ENCODE data around the gene UTP4. TPM values are rescaled to one million over a fixed set of nuclear protein-coding genes. Genes with fewer than 3 reads are reported as not detected.

UTP4 gene
- total RNA-seq, result 10 to 100 TPM; 11.4 to 29.6 TPM

DNA sequence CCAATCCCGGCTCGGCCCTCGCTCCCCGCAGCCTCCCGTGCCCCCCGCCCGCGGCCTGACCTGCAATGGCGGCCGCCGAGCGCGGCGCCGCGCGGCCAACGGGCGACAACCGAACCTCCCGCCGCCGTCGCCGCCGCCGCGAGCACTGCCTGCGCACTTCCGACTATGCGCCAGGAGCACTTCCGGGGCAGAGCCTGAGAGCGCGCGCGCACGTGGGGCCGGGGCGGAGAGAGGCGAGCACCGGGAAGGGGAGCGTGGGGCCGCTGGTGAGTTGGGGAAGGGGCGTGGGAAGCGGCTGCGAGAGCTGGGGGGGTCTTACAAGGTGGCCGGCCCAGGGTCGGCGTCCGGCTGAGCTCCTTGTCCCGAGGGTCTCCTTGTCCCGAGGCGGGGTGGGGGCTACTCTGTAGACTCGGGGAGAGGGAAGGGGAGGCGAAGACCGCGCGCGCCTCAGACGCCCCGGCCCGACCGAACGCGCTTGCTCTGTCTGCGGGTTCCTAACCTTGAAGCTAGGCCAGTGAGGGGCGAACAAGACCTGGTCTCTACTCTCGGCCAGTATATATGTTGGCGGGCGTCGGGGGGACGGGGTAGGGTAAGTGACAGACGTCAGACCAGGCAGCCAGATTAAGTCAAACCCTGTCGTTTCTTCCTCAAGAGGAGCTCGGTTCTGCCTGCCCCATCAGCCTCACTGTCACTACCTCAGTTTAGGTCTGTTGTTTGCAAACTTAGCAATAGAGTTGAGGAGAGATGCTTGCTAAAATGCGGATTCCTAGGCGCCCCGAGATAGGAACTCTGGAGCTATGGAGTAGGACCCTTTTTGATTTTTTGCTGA is at the start of gene UTP4, which contains the start of gene CHTF8:
Gene UTP4 (plus strand): TSS at position 226 of the 829 bp plus-strand sequence. CDS start 811 bp downstream, outside the sequence.
Gene CHTF8 (minus strand): TSS at position 165 of the 829 bp plus-strand sequence. CDS start 11,130 bp downstream, outside the sequence.
- no peaks in the 10 kb centered on the region for H3K27me3 ChIP-seq
- H3K36me3 ChIP-seq, result peaks cover 5% of the 10 kb centered on the region
- TF ChIP-seq, protein P1, sequence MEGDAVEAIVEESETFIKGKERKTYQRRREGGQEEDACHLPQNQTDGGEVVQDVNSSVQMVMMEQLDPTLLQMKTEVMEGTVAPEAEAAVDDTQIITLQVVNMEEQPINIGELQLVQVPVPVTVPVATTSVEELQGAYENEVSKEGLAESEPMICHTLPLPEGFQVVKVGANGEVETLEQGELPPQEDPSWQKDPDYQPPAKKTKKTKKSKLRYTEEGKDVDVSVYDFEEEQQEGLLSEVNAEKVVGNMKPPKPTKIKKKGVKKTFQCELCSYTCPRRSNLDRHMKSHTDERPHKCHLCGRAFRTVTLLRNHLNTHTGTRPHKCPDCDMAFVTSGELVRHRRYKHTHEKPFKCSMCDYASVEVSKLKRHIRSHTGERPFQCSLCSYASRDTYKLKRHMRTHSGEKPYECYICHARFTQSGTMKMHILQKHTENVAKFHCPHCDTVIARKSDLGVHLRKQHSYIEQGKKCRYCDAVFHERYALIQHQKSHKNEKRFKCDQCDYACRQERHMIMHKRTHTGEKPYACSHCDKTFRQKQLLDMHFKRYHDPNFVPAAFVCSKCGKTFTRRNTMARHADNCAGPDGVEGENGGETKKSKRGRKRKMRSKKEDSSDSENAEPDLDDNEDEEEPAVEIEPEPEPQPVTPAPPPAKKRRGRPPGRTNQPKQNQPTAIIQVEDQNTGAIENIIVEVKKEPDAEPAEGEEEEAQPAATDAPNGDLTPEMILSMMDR (IDR thresholded peaks at IDR 0.05), result no peak
- H3K4me1 ChIP-seq, result peaks cover 0 to 28% of the 10 kb centered on the region in 2 donors
- no peaks in the 10 kb centered on the region for H3K9me3 ChIP-seq
- DNase-seq (ENCODE audit: low spot score), result peak; percentile 83
- peak within 1 kb of the TSS; percentile 83 to 92 for H3K27ac ChIP-seq
- H3K4me3 ChIP-seq, result peak within 1 kb of the TSS; percentile 66 to 95

DNA sequence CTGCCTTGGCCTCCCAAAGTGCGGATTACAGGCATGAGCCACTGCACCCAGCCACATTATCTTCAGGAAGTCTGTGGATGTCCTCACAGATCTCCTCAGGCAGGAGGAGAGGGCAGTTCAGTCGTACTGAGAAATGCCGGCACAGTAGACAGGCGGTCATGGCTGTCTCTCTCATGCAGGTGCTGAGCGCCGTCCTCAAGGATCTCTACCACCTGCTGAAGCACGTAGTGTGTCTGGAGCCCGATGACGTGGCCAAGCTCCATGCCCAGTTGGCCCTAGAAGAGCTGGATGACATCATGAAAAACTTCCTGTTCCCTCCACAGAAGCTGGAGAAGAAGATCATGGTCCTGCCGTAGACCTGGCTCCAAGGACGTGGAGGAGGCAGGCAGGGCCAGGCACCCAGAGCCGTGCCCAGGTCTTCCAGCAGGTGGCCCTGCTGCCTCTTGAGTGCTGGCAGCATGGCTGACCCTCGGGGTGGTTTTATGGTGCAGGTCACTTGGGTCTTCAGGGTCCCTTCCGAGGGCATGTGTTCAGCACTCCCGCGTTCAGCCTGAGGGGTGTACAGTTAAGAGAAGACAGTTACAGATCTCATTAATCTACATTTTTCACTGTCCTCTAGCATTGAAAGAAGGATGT is 49.0 kb upstream of the UTP4 start:
- TF ChIP-seq, protein P1 (IDR thresholded peaks at IDR 0.05), result no peak
- no peak for DNase-seq (ENCODE audit: low spot score)

DNA sequence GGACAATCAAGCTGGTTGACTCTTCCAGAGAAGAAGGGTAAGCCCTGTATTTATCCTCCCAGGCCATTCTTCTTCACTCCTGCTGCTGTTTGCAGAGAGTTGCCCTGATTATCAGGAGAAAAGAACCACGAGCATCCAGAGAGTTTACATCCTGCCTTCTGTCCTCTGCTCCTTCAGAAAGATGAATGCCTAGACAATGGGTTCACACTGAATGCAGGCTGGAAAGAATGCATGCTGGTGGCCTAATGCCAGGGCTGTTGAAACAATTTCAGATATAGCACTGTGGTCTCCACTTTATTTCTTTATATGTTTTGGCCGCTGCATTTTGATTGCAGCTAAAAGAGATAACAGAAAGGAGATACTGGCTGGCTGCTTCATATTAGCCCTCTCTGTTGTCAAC is 48.2 kb upstream of the UTP4 start:
- TF ChIP-seq, protein P1 (IDR thresholded peaks at IDR 0.05), result no peak
- Histone ChIP-seq H3K27ac (no peak overlapping the region), H3K4me3 (no peak overlapping the region), H3K36me3 (no peaks in the 10 kb centered on the region), H3K27me3 (no peaks in the 10 kb centered on the region), H3K4me1 (peaks cover 0 to 7% of the 10 kb centered on the region in 2 donors), H3K9me3 (no peaks in the 10 kb centered on the region)
- DNase-seq (ENCODE audit: low spot score), result no peak

More for the DNA sequence above, 49.0 kb upstream of the UTP4 start:
- no peak overlapping the region for H3K4me3 ChIP-seq
- no peaks in the 10 kb centered on the region for H3K9me3 ChIP-seq
- no peaks in the 10 kb centered on the region for H3K36me3 ChIP-seq
- no peak overlapping the region for H3K27ac ChIP-seq
- no peaks in the 10 kb centered on the region for H3K27me3 ChIP-seq
- H3K4me1 ChIP-seq, result peaks cover 0 to 7% of the 10 kb centered on the region in 2 donors

DNA sequence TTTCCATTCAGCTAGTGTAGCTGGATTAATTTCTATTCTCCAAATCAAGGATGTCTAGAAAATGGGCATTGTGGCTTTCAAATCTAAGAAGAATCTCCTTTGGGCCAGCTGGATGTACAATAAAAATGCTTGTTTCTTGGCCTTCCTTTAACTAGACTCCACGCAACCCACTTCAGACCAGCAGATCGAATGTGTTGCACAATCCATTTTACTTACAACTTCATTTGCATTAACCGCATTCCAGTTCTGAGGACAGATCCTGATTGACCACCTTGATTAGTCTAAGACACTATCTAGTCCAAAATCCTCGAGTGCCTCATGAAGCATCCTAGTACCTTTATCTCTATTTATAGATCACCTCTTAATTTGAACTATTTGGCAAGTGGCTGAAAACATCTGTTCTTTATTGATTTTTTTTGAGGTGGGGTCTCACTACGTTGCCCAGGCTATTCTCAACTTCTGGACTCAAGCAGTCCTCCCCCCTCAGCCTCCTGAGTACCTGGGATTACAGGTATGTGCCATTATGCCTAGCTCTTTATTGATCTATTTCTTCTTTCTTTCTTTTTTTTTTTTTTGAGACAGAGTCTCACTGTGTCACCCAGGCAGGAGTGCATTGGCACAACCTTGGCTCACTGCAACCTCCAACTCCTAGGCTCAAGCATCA is 47.3 kb upstream of the UTP4 start:
- DNase-seq (ENCODE audit: low spot score), result no peak
- H3K36me3 ChIP-seq, result no peaks in the 10 kb centered on the region
- no peaks in the 10 kb centered on the region for H3K27me3 ChIP-seq
- H3K4me3 ChIP-seq, result no peak overlapping the region
- H3K4me1 ChIP-seq, result peaks cover 0 to 7% of the 10 kb centered on the region in 2 donors
- TF ChIP-seq, protein P1 (IDR thresholded peaks at IDR 0.05), result no peak
- H3K27ac ChIP-seq, result no peak overlapping the region
- no peaks in the 10 kb centered on the region for H3K9me3 ChIP-seq

DNA sequence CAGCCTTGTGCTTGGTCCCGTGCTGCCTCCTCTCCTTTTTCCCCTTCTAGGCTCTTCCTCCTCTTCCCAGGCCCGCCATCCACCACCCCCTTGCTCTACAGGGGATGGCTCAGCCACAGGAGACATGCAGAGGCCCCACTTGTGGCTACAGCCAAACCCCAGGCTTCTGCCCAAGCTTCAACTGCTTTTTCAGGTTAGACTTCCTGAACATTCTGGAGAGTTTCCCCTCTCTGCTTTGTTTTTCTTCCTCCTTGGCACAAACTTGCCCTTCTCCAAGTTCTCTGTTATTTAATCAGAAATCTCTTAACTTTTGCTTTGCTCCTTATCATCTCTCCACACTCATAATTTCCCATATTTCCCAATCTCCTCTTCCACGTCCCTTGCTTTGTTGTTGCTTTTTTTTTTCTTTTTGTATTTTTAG is 45.3 kb upstream of the UTP4 start:
- Histone ChIP-seq H3K9me3 (no peaks in the 10 kb centered on the region), H3K36me3 (no peaks in the 10 kb centered on the region), H3K4me1 (peaks cover 0 to 7% of the 10 kb centered on the region in 2 donors), H3K4me3 (no peak overlapping the region), H3K27me3 (no peaks in the 10 kb centered on the region), H3K27ac (no peak overlapping the region)
- DNase-seq (ENCODE audit: low spot score), result no peak
- TF ChIP-seq, protein P1 (IDR thresholded peaks at IDR 0.05), result no peak
